GM12875 (cell line): ENCODE results near the gene CCDC74B.
"Not testable (repeated sequence)": the region's sequence is repeated elsewhere in the genome, so short reads cannot be mapped to it uniquely, and the experiment has no call there.

ENCODE experiments used
- H3K4me3 ChIP-seq: one replicate; pipeline ENCODE4 v1.5.1; 2011; ENCODE audit warnings: low read depth, low read length, control low read depth
- CTCF ChIP-seq: IDR thresholded peaks from 2 replicates; pipeline ENCODE4 v1.5.1; 2011; ENCODE audit warnings: low read depth, mild to moderate bottlenecking, control low read depth, inconsistent platforms, low read length, moderate library complexity, borderline replicate concordance; ENCODE audit not compliant: insufficient read depth

The CCDC74B gene

DNA sequence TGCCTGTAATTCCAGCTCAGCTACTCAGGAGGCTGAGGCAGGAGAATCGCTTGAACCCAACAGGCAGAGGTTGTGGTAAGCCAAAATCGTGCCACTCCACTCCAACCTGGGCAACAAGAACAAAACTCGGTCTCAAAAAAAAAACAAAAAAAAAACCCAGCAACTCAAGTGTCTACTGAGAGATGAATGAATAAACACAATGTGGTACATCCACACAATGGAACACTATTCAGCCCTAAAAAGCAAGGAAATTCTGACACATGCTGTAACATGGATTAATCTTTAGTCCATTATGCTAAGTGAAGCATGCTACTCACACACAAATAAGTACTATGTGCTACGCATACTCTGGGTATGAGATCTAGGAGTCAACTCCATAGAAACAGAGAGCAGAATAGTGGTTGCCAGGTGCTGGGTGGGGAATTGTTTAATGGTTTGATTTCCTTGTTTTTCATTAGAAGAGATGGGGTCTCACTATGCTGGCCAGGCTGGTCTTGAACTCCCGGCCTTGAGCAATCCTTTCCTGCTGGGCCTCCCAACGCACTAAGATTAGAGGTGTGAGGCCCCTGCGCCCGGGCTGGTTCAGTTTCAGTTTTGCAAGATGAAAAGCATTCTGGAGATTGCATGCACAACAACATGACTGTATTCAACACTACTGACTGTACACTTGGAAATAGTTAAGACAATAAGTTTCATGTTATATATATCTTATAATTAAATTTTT, 20.5 kb upstream of the CCDC74B start:
- no peak for TF ChIP-seq CTCF
- H3K4me3 ChIP-seq = no peak overlapping the region

DNA sequence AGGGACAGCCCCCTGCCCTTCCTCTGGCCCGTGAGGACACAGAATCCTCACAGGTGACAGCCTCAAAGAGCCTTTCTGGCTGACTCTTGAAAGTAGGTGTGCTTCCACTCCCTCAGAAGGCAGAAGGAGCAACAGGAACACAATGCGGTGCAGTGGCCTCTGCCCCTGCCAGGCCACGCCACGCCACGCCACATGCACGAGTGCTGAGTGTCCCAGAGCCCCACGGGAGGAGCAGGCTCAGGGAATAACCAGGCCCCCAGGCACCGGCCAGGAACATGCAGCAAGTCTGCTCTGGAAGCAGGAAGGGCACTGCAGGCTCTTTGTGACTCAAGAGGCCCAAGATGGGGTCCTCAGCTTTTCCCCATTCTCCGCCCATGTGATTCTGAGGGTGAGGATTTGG, 18.1 kb upstream of the CCDC74B start:
- H3K4me3 ChIP-seq = no peak overlapping the region
- TF ChIP-seq CTCF = no peak

DNA sequence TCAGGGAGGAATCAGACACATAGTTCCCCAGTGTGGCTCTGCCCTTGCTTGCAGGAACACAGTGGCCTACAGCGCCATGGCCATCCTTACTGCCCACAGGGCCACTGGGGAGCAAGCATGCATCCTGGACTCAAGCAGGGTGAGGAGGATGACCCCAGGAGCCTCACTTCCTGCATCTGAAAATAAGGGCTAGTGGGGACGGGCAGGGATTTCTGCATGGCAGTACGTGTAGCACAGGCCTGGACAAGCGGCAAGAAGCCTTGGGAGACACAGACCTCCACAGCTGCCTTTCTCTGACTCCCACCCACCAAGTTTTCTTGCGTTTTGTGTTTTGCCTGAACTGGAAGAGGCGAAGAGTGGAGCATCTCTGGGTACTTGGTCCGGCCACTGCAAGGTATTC, 17.6 kb upstream of the CCDC74B start:
- H3K4me3 ChIP-seq = not testable (repeated sequence)

- H3K4me3 ChIP-seq = not testable (repeated sequence)
These were observed 16.2 kb upstream of the CCDC74B start for GRCh38 chr2:130160838-130161705.

- no peak overlapping the region for H3K4me3 ChIP-seq
- TF ChIP-seq CTCF = no peak
These were observed 15.2 kb upstream of the CCDC74B start for GRCh38 chr2:130160131-130160530.

DNA sequence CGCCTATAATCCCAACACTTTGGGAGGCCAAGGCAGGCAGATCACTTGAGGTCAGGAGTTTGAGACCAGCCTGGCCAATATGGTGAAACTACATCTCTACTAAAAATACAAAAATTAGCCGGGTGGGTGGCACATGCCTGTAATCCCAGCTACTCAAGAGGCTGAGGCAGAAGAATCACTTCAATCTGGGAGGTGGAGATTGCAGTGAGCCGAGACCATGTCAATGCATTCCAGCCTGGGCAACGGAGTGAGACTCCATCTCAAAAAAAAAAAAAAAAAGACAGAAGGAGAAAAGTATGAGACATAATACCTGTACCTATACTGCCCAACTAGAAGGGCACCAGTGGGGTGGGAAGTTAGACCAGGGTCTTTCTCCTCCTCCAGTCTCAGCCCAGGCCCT, 14.5 kb upstream of the CCDC74B start:
- H3K4me3 ChIP-seq = not testable (repeated sequence)

- H3K4me3 ChIP-seq = no peak overlapping the region
- no peak for TF ChIP-seq CTCF
These were observed 13.7 kb upstream of the CCDC74B start for GRCh38 chr2:130158631-130159030.

DNA sequence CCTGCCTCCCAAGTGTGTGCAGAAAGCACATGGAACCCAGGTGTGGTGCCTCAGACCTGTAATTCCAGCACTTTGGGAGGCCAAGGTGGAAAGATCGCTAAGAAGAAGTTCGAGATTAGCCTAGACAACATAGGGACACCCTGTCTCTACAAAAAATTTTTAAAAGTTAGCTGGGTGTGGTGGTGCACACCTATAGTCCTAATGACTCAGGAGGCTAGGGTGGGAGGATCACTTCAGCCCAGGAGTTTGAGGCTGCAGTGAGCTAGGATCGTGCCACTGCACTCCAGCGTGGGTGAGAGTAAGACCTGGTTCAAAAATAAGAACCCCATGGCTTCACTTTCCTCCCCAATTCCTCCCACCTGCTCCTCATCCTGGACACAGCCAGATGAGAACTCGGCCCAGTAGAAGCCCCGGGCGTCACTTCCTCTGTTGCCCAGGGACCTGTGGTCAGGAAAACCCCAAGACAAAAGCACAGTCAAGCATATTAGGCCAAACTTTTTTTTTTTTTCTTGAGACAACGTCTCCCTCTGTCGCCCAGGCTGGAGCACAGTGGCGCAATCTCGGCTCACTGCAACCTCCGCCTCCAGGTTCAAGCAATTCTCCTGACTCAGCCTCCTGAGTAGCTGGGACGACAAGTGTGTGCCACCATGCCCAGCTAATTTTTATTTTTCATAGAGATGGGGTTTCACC, 13.1 kb upstream of the CCDC74B start:
- not testable (repeated sequence) for H3K4me3 ChIP-seq

- not testable (repeated sequence) for H3K4me3 ChIP-seq
These were observed 12.4 kb upstream of the CCDC74B start for GRCh38 chr2:130157354-130157753.
